ENCODE results near the gene RAB11FIP5.

Gene RAB11FIP5

GRCh38 chr2:73075477-73076373 is 37.0 kb downstream of the RAB11FIP5 start:
- Histone ChIP-seq H3F3A (ENCODE audit: insufficient read depth) (peaks cover 8% of the 10 kb centered on the region), H2AFZ (ENCODE audit: low read depth, low read length, severe bottlenecking) (no peak overlapping the region), H3K9me3 (ENCODE audit: insufficient read depth, low read length) (no peaks in the 10 kb centered on the region), H3K9me2 (replicated peaks; ENCODE audit: insufficient read depth, low read length) (no peaks in the 10 kb centered on the region), H3K4me3 (ENCODE audit: insufficient read depth, low read length, poor library complexity, severe bottlenecking) (no peak overlapping the region), H3K4me2 (ENCODE audit: low read depth, low read length, poor library complexity, severe bottlenecking) (no peak overlapping the region), H4K20me1 (ENCODE audit: low read depth, low read length) (no peaks in the 10 kb centered on the region), H3K79me2 (ENCODE audit: insufficient read depth, low read length) (no peaks in the 10 kb centered on the region), H3K36me3 (ENCODE audit: low read length) (no peaks in the 10 kb centered on the region), H3K27me3 (ENCODE audit: low read length) (no peaks in the 10 kb centered on the region), H3K27ac (ENCODE audit: low read depth, low read length) (no peak overlapping the region), H3K9ac (ENCODE audit: low read length) (no peak overlapping the region)
- TF ChIP-seq EZH2phosphoT487 (conservative IDR thresholded peaks at IDR 0.05; ENCODE audit: low read length), result no peak
- no peak for TF ChIP-seq CTCF (IDR thresholded peaks at IDR 0.05; ENCODE audit: insufficient read depth, low read length, poor library complexity, severe bottlenecking)

GRCh38 chr2:73074110-73075069 is 38.4 kb downstream of the RAB11FIP5 start:
- Histone ChIP-seq H3K4me2 (ENCODE audit: low read depth, low read length, poor library complexity, severe bottlenecking) (no peak overlapping the region), H3F3A (ENCODE audit: insufficient read depth) (peaks cover 8% of the 10 kb centered on the region), H3K4me3 (ENCODE audit: insufficient read depth, low read length, poor library complexity, severe bottlenecking) (no peak overlapping the region), H3K9me2 (replicated peaks; ENCODE audit: insufficient read depth, low read length) (no peaks in the 10 kb centered on the region), H3K79me2 (ENCODE audit: insufficient read depth, low read length) (peaks cover 12% of the 10 kb centered on the region), H3K27ac (ENCODE audit: low read depth, low read length) (no peak overlapping the region), H2AFZ (ENCODE audit: low read depth, low read length, severe bottlenecking) (no peak overlapping the region), H3K27me3 (ENCODE audit: low read length) (no peaks in the 10 kb centered on the region), H3K36me3 (ENCODE audit: low read length) (no peaks in the 10 kb centered on the region), H3K9me3 (ENCODE audit: insufficient read depth, low read length) (no peaks in the 10 kb centered on the region), H4K20me1 (ENCODE audit: low read depth, low read length) (no peaks in the 10 kb centered on the region), H3K9ac (ENCODE audit: low read length) (no peak overlapping the region)
- no peak for TF ChIP-seq CTCF (IDR thresholded peaks at IDR 0.05; ENCODE audit: insufficient read depth, low read length, poor library complexity, severe bottlenecking)
- TF ChIP-seq EZH2phosphoT487 (conservative IDR thresholded peaks at IDR 0.05; ENCODE audit: low read length), result no peak

- no peaks in the 10 kb centered on the region for H3K9me2 ChIP-seq (replicated peaks; ENCODE audit: insufficient read depth, low read length)
- H3K9me3 ChIP-seq (ENCODE audit: insufficient read depth, low read length), result no peaks in the 10 kb centered on the region
- H3K4me2 ChIP-seq (ENCODE audit: low read depth, low read length, poor library complexity, severe bottlenecking), result peak overlapping the region; percentile 85
- H2AFZ ChIP-seq (ENCODE audit: low read depth, low read length, severe bottlenecking), result peak overlapping the region; percentile 73
- peaks cover 8% of the 10 kb centered on the region for H3F3A ChIP-seq (ENCODE audit: insufficient read depth)
- H3K27ac ChIP-seq (ENCODE audit: low read depth, low read length), result peak overlapping the region; percentile 72; the same call in 1 of the 2 replicates
- peak overlapping the region; percentile 85 for H3K4me3 ChIP-seq (ENCODE audit: insufficient read depth, low read length, poor library complexity, severe bottlenecking)
- H3K36me3 ChIP-seq (ENCODE audit: low read length), result no peaks in the 10 kb centered on the region
- no peaks in the 10 kb centered on the region for H3K27me3 ChIP-seq (ENCODE audit: low read length)
- TF ChIP-seq CTCF (IDR thresholded peaks at IDR 0.05; ENCODE audit: insufficient read depth, low read length, poor library complexity, severe bottlenecking), result no peak
- TF ChIP-seq EZH2phosphoT487 (conservative IDR thresholded peaks at IDR 0.05; ENCODE audit: low read length), result no peak
- H3K79me2 ChIP-seq (ENCODE audit: insufficient read depth, low read length), result peaks cover 26% of the 10 kb centered on the region
- peak overlapping the region; percentile 98 for H3K9ac ChIP-seq (ENCODE audit: low read length)
- no peaks in the 10 kb centered on the region for H4K20me1 ChIP-seq (ENCODE audit: low read depth, low read length)
Measured at GRCh38 chr2:73072416-73072815, 40.3 kb downstream of the RAB11FIP5 start.
